Measurements from ENCODE around the gene ANKEF1. TPM values are rescaled to one million over a fixed set of nuclear protein-coding genes. Genes with fewer than 3 reads are reported as not detected.

ANKEF1 gene
- total RNA-seq, 4 donors from 2014 or later: 0.62 to 1.4 (median 1.0) TPM

- intact Hi-C loops (cut with DNase I; ENCODE audit: low total_unique reads): no loop called here
- Histone ChIP-seq H3K36me3 (no peaks in the 10 kb centered on the region), H3K4me1 (no peaks in the 10 kb centered on the region), H3K4me3 (no peak overlapping the region), H3K27me3 (no peaks in the 10 kb centered on the region), H3K9me3 (no peaks in the 10 kb centered on the region), H3K27ac (no peak overlapping the region)
- TF ChIP-seq, protein P1, sequence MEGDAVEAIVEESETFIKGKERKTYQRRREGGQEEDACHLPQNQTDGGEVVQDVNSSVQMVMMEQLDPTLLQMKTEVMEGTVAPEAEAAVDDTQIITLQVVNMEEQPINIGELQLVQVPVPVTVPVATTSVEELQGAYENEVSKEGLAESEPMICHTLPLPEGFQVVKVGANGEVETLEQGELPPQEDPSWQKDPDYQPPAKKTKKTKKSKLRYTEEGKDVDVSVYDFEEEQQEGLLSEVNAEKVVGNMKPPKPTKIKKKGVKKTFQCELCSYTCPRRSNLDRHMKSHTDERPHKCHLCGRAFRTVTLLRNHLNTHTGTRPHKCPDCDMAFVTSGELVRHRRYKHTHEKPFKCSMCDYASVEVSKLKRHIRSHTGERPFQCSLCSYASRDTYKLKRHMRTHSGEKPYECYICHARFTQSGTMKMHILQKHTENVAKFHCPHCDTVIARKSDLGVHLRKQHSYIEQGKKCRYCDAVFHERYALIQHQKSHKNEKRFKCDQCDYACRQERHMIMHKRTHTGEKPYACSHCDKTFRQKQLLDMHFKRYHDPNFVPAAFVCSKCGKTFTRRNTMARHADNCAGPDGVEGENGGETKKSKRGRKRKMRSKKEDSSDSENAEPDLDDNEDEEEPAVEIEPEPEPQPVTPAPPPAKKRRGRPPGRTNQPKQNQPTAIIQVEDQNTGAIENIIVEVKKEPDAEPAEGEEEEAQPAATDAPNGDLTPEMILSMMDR (IDR thresholded peaks at IDR 0.05 in 4 of 5, conservative IDR thresholded peaks at IDR 0.05 in 1 of 5): no peak
- no peak for TF ChIP-seq POLR2A (IDR thresholded peaks at IDR 0.05)
- DNase-seq (no peak), ATAC-seq (no peak)
- in situ Hi-C loops (cut with MboI; ENCODE audit: low sequenced_read_pairs in 4 of 4): no loop called here
These were observed 26.9 kb downstream of the ANKEF1 start for GRCh38 chr20:10061641-10062040.

GRCh38 chr20:10063482-10063881 lies 28.7 kb downstream of the ANKEF1 start:
- no peaks in the 10 kb centered on the region for H3K9me3 ChIP-seq
- TF ChIP-seq, protein P1 (IDR thresholded peaks at IDR 0.05 in 4 of 5, conservative IDR thresholded peaks at IDR 0.05 in 1 of 5): no peak
- no peak for TF ChIP-seq POLR2A (IDR thresholded peaks at IDR 0.05)

DNA sequence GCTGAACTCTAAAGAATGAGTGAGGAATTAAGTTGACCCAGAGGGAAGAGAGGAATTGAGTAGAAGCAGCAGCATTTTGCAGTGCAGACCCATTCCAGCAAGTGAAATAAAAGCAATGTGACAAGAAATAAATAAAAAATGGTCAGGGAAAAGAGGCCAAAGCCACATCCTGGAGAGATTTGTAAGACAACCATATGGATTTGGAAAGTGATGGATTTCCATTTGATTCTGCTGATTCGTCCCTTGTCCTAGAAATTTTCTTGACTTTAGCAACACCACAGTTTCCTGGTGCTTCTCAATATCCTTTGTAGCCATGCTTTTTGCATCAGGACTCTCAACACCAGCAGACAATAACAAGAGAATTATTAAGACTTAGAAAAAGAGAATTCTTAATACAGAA lies 29.8 kb downstream of the ANKEF1 start:
- no peak for DNase-seq
- ATAC-seq: no peak
- H3K4me3 ChIP-seq: no peak overlapping the region
- no peaks in the 10 kb centered on the region for H3K9me3 ChIP-seq
- no peaks in the 10 kb centered on the region for H3K36me3 ChIP-seq
- no peaks in the 10 kb centered on the region for H3K27me3 ChIP-seq
- H3K27ac ChIP-seq: no peak overlapping the region
- in situ Hi-C loops (cut with MboI; ENCODE audit: low sequenced_read_pairs in 4 of 4): no loop called here
- H3K4me1 ChIP-seq: no peaks in the 10 kb centered on the region
- TF ChIP-seq POLR2A (IDR thresholded peaks at IDR 0.05): no peak
- TF ChIP-seq, protein P1 (IDR thresholded peaks at IDR 0.05 in 4 of 5, conservative IDR thresholded peaks at IDR 0.05 in 1 of 5): no peak
- intact Hi-C loops (cut with DNase I; ENCODE audit: low total_unique reads): no loop called here

More at GRCh38 chr20:10063482-10063881, 28.7 kb downstream of the ANKEF1 start:
- Histone ChIP-seq H3K27me3 (no peaks in the 10 kb centered on the region), H3K4me3 (no peak overlapping the region), H3K36me3 (no peaks in the 10 kb centered on the region), H3K27ac (no peak overlapping the region), H3K4me1 (no peaks in the 10 kb centered on the region)
- ATAC-seq (no peak), DNase-seq (no peak)
- in situ Hi-C loops (cut with MboI; ENCODE audit: low sequenced_read_pairs in 4 of 4): no loop called here
- intact Hi-C loops (cut with DNase I; ENCODE audit: low total_unique reads): no loop called here

- in situ Hi-C loops (cut with MboI; ENCODE audit: low sequenced_read_pairs in 4 of 4): no loop called here
- DNase-seq: no peak
- Histone ChIP-seq H3K36me3 (no peaks in the 10 kb centered on the region), H3K4me1 (no peaks in the 10 kb centered on the region), H3K27ac (no peak overlapping the region), H3K9me3 (no peaks in the 10 kb centered on the region), H3K4me3 (no peak overlapping the region), H3K27me3 (no peaks in the 10 kb centered on the region)
- no peak for TF ChIP-seq POLR2A (IDR thresholded peaks at IDR 0.05)
- TF ChIP-seq, protein P1 (IDR thresholded peaks at IDR 0.05 in 4 of 5, conservative IDR thresholded peaks at IDR 0.05 in 1 of 5): no peak
- intact Hi-C loops (cut with DNase I; ENCODE audit: low total_unique reads): no loop called here
- ATAC-seq: no peak
These were observed 30.5 kb downstream of the ANKEF1 start for GRCh38 chr20:10065154-10065833.

- in situ Hi-C loops (cut with MboI; ENCODE audit: low sequenced_read_pairs in 4 of 4): no loop called here
- no peaks in the 10 kb centered on the region for H3K36me3 ChIP-seq
- TF ChIP-seq, protein P1 (IDR thresholded peaks at IDR 0.05 in 4 of 5, conservative IDR thresholded peaks at IDR 0.05 in 1 of 5): no peak
- no peak for TF ChIP-seq POLR2A (IDR thresholded peaks at IDR 0.05)
- no peak overlapping the region for H3K4me3 ChIP-seq
- H3K27me3 ChIP-seq: no peaks in the 10 kb centered on the region
- DNase-seq: no peak
- intact Hi-C loops (cut with DNase I; ENCODE audit: low total_unique reads): no loop called here
- H3K27ac ChIP-seq: no peak overlapping the region
- ATAC-seq: no peak
- no peaks in the 10 kb centered on the region for H3K9me3 ChIP-seq
- no peaks in the 10 kb centered on the region for H3K4me1 ChIP-seq
These were observed 32.5 kb downstream of the ANKEF1 start for GRCh38 chr20:10067321-10067720.
